ENCODE measurements around the gene PYM1. TPM values are rescaled to one million over a fixed set of nuclear protein-coding genes. Genes with fewer than 3 reads are reported as not detected.
A peak's percentile ranks its signal among the peaks of the same experiment; 100 is the strongest.

PYM1 gene
- total and polyA plus RNA-seq, 2 of the 8 experiments (the other 6 are each of a cell fraction or from before 2014, with no cell fraction given), result 38.7 to 58.5 TPM

DNA sequence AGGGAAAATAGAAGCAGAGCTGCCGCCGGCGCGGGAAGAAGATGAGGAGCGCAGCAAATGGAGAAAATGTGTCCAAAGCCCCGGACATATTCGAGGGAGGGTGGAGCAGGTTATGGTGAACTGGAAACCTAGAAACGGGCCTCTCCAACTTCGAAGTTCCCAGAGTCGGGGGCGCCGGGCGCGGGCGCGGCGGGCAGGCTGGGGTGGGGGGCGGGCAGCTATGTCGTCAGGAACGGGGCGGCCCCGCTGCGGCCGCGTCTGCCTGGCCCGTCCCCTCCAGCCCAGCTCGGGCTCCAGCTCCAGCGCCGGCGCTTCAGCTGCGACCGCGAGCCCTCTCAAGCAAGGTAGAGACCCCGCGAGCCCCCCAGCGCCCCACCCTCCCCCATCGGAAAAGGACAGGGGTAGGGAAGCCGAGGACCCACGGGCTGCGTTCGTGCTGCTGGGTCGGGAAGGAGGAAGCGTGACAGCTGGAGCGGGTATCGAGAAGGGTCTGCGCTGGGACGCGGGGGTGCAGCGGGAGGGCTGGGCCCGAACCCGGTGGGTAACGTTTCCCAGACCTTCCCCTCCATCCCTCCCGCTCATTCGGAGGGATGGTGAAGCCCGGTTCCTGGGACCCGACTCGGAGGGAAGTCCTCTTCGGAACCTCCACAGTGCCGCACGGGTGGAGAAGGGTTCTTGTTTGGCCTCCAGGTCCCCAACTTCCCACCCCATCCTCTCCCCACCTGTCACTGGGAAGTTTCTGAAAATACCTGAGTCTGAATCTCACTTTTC, 4.3 kb upstream of the PYM1 start:
- ChIA-PET POLR2A (ENCODE audit: partially characterized antibody) (interaction anchor here (1.0 to 1.6 kb wide), 3 partner anchors 23 to 103 kb away, joined by 3 read pairs; partner anchors contain the start of gene DNAJC14), CTCF (ENCODE audit: partially characterized antibody) (interaction anchor here (0.7 to 7.8 kb wide), 6 partner anchors 7 to 193 kb away, joined by 3 to 71 read pairs (median 4); partner anchors contain the start of gene DNAJC14)
- Histone ChIP-seq H2AK5ac (ENCODE audit: low read depth, low read length) (no peak overlapping the region), H4K20me1 (replicated peaks in 1 of 2; ENCODE audit: control insufficient read depth in 1 of 2, insufficient read depth in 2 of 2, low read length in 2 of 2) (no peaks in the 10 kb centered on the region), H3K79me2 (ENCODE audit: control insufficient read depth in 1 of 2, insufficient read depth in 2 of 2, low read length in 2 of 2) (no peaks in the 10 kb centered on the region), H3K4me2 (ENCODE audit: insufficient read depth in 1 of 2, low read depth in 2 of 2, low read length in 2 of 2) (peak overlapping the region; percentile 92 to 93), H2BK15ac (ENCODE audit: low read length) (no peak overlapping the region), H3K27ac (ENCODE audit: low read depth, low read length) (no peak overlapping the region), H2AFZ (ENCODE audit: low read length) (peak overlapping the region; percentile 81), H3K18ac (ENCODE audit: extremely low read depth, low read length) (peak overlapping the region; percentile 62; the same call in 1 of the 2 replicates), H3K36me3 (ENCODE audit: control insufficient read depth in 2 of 4, insufficient read depth in 4 of 4, low read length in 3 of 4) (no peaks in the 10 kb centered on the region), H3K79me1 (ENCODE audit: low read depth, low read length) (no peaks in the 10 kb centered on the region), H3K4me1 (replicated peaks in 1 of 4; ENCODE audit: control insufficient read depth in 3 of 4, insufficient read depth in 4 of 4, low read length in 3 of 4) (peaks cover 4 to 20% (median 11%) of the 10 kb centered on the region in 4 experiments; a peak in 6 of 7 replicates), H3K4ac (replicated peaks; ENCODE audit: insufficient read length, low read depth, low read length) (no peak overlapping the region), H3K56ac (replicated peaks; ENCODE audit: insufficient read length, low read depth, low read length) (no peak overlapping the region), H3K9me3 (ENCODE audit: insufficient read depth in 2 of 2, low read depth in 1 of 2, low read length in 1 of 2) (no peaks in the 10 kb centered on the region), H3K14ac (ENCODE audit: insufficient read length) (no peak overlapping the region), H2BK5ac (ENCODE audit: low read depth, low read length) (no peak overlapping the region), H4K8ac (ENCODE audit: extremely low read depth, insufficient read depth, low read length) (no peak overlapping the region), H3K4me3 (ENCODE audit: extremely low read depth in 1 of 4, insufficient read depth in 2 of 4, low read depth in 3 of 4, low read length in 4 of 4) (peak overlapping the region; percentile 47 to 75 (median 66)), H3K23me2 (ENCODE audit: low read depth, low read length) (peaks cover 16% of the 10 kb centered on the region), H3K27me3 (replicated peaks in 1 of 4; ENCODE audit: control insufficient read depth in 3 of 4, extremely low read depth in 1 of 4, insufficient read depth in 3 of 4, low read length in 3 of 4) (peaks cover 0 to 21% (median 13%) of the 10 kb centered on the region in 4 experiments; a peak in 6 of 7 replicates), H2BK20ac (ENCODE audit: low read length) (no peak overlapping the region), H4K91ac (replicated peaks; ENCODE audit: insufficient read length, low read length) (no peak overlapping the region), H4K5ac (ENCODE audit: insufficient read length, low read depth, low read length) (no peak overlapping the region), H3K23ac (ENCODE audit: insufficient read length) (no peak overlapping the region), H3K9ac (replicated peaks in 1 of 4; ENCODE audit: extremely low read depth in 1 of 4, low read depth in 3 of 4, low read length in 3 of 4) (peak overlapping the region in 1 of 4 experiments; percentile 52; a peak in 1 of 7 replicates), H2BK12ac (ENCODE audit: low read depth, low read length) (0 out of 2 replicates have a peak overlapping the region, but pooled peaks have one; percentile 46), H2BK120ac (replicated peaks; ENCODE audit: low read depth, low read length) (no peak overlapping the region)
- WGBS, 2 experiments (ENCODE audit: extremely low coverage in 1 of 2, insufficient coverage in 1 of 2, insufficient read length in 1 of 2, insufficient replicate concordance in 2 of 2, low coverage in 1 of 2, low lambda C conversion rate in 2 of 2, missing lambda C conversion rate in 1 of 2), result 3% methylated on average over 31 of the region's 60 CpGs; no CpG with 5 or more reads in 1 of the 2 experiments
- DNase-seq (ENCODE audit: low read depth in 1 of 2, low spot score in 2 of 2) (peak in 1 of 2 experiments; percentile 73), FAIRE-seq (no peak)
- TF ChIP-seq, protein P1, sequence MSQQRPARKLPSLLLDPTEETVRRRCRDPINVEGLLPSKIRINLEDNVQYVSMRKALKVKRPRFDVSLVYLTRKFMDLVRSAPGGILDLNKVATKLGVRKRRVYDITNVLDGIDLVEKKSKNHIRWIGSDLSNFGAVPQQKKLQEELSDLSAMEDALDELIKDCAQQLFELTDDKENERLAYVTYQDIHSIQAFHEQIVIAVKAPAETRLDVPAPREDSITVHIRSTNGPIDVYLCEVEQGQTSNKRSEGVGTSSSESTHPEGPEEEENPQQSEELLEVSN (IDR thresholded peaks at IDR 0.05), result peak; percentile 42; the same call in 1 of the 2 replicates
- TF ChIP-seq TAF1 (IDR thresholded peaks at IDR 0.05; ENCODE audit: low read depth, low read length), result 0 out of 2 replicates have a peak, but pooled peaks have one; percentile 18
- peak; percentile 60; the same call in 1 of the 2 replicates for TF ChIP-seq CREB1 (IDR thresholded peaks at IDR 0.05)
- TF ChIP-seq ASH2L (IDR thresholded peaks at IDR 0.05; ENCODE audit: low read length), result peak; percentile 48
- TF ChIP-seq SIRT6 (IDR thresholded peaks at IDR 0.05; ENCODE audit: low read length), result no peak
- TF ChIP-seq YY1 (IDR thresholded peaks at IDR 0.05; ENCODE audit: low read depth, low read length), result no peak
- peak; percentile 60; the same call in 1 of the 2 replicates for TF ChIP-seq RBBP5 (IDR thresholded peaks at IDR 0.05; ENCODE audit: borderline replicate concordance, low read depth, low read length)
- no peak for TF ChIP-seq TAF7 (optimal IDR thresholded peaks at IDR 0.05; ENCODE audit: borderline replicate concordance, low read depth, low read length)
- peak in 1 of 2 experiments; percentile 32; a peak in 1 of 4 replicates for TF ChIP-seq HDAC2 (IDR thresholded peaks at IDR 0.05; ENCODE audit: borderline replicate concordance in 1 of 2, low read depth in 2 of 2, low read length in 2 of 2)

Data from H1 (cell line).